GM12875 (cell line): Measurements from ENCODE around the gene CYP11A1.

ENCODE experiments used
- H3K4me3 ChIP-seq: one replicate; pipeline ENCODE4 v1.5.1; 2011; ENCODE audit warnings: low read depth, low read length, control low read depth
- TF ChIP-seq, protein P1 (sequence below): IDR thresholded peaks from 2 replicates; pipeline ENCODE4 v1.5.1; 2011; ENCODE audit warnings: low read depth, mild to moderate bottlenecking, control low read depth, inconsistent platforms, low read length, moderate library complexity, borderline replicate concordance; ENCODE audit not compliant: insufficient read depth

The CYP11A1 gene

GRCh38 chr15:74377831-74378766 lies 10.7 kb upstream of the CYP11A1 start:
- no peak overlapping the region for H3K4me3 ChIP-seq
- TF ChIP-seq, protein P1, sequence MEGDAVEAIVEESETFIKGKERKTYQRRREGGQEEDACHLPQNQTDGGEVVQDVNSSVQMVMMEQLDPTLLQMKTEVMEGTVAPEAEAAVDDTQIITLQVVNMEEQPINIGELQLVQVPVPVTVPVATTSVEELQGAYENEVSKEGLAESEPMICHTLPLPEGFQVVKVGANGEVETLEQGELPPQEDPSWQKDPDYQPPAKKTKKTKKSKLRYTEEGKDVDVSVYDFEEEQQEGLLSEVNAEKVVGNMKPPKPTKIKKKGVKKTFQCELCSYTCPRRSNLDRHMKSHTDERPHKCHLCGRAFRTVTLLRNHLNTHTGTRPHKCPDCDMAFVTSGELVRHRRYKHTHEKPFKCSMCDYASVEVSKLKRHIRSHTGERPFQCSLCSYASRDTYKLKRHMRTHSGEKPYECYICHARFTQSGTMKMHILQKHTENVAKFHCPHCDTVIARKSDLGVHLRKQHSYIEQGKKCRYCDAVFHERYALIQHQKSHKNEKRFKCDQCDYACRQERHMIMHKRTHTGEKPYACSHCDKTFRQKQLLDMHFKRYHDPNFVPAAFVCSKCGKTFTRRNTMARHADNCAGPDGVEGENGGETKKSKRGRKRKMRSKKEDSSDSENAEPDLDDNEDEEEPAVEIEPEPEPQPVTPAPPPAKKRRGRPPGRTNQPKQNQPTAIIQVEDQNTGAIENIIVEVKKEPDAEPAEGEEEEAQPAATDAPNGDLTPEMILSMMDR, result no peak

DNA sequence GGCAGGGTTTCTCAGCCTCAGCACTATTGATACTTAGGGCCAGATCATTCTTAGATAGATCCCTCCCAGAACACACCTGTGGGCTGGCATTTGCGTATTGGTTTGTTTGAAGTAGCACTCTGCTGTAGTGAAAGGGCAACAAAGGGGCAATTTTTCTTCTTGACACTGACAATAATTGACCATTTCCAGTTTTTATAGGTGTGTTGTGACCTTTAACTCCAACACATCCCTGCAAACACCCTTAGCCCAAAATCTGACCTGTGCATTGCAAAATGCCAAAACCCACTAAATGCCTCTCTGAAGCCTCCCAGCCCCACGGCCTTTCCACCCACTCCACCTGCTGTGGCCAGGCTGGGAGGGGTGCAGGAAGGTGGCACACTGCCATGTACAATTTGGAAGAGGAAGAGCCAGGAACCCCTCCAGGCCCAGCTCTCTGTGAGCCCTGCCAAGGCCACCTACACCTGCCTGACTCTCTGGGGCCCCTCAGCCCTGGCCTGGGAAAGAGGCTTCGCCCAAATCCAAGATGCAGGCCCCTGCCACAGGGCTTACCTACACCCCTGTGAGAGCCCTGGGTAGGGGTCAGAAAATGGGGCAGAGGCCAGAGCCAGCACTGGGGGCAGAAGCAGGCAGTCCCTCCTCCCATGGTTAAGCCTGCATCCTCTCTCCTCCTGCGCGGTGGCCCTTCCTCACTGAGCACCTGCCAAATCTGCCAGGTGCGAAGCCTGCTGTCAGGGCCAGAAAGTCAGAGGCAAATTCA lies 9.6 kb upstream of the CYP11A1 start:
- TF ChIP-seq, protein P1, result no peak
- H3K4me3 ChIP-seq, result no peak overlapping the region

DNA sequence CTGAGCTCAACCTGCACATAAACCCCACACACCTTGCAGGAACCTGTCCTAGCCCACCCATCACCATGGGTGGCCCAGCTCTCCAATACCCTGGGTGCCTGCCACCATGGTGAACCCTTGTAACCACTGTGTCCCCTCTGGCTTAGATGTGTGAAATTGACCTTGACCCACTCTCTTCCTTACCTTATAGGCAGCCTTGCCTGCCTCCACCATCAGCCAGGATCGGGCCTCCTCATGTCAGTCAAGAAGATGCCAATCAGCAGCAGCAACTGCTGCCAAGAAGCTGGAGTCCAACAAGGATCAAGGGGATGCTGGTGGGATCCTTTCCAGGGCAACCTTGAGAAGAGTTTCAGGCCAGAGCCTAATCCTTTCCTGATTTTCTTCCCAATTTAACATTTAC lies 8.8 kb upstream of the CYP11A1 start:
- no peak overlapping the region for H3K4me3 ChIP-seq
- TF ChIP-seq, protein P1, result no peak

GRCh38 chr15:74375303-74375693 lies 7.9 kb upstream of the CYP11A1 start:
- TF ChIP-seq, protein P1, result peak; percentile 77
- H3K4me3 ChIP-seq, result no peak overlapping the region

DNA sequence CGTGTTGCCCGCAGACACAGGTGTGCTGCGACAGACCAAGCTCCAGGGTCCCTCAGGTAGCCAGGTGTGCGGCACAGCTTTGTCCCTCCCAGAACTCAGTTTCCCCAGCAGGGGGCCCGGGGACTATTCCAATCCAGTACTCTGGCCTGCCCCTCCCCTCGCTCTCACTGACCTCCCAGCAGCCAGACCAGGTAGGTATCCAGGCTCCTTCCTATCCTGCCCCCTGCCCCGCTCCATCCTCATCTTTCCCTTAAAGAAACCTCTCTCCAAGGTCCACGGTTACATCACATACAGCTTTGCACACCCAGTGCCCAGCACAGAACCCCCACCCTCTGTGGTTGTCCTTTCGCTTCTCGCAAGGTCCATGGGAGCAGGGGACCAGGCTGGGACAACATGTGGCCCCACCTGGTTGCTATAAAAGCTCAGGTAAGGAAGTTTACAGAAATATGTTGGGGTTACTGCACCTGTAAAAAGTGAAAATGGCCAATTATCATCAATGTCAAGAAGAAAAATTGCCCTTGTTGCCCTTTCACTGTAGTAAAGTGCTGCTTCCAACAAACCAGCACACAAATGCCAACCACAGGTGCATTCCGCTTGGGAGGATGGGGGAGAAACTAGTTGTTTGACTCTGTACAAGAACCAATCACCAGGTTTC lies 7.3 kb upstream of the CYP11A1 start:
- TF ChIP-seq, protein P1, result peak; percentile 13; the same call in 1 of the 2 replicates
- H3K4me3 ChIP-seq, result no peak overlapping the region

DNA sequence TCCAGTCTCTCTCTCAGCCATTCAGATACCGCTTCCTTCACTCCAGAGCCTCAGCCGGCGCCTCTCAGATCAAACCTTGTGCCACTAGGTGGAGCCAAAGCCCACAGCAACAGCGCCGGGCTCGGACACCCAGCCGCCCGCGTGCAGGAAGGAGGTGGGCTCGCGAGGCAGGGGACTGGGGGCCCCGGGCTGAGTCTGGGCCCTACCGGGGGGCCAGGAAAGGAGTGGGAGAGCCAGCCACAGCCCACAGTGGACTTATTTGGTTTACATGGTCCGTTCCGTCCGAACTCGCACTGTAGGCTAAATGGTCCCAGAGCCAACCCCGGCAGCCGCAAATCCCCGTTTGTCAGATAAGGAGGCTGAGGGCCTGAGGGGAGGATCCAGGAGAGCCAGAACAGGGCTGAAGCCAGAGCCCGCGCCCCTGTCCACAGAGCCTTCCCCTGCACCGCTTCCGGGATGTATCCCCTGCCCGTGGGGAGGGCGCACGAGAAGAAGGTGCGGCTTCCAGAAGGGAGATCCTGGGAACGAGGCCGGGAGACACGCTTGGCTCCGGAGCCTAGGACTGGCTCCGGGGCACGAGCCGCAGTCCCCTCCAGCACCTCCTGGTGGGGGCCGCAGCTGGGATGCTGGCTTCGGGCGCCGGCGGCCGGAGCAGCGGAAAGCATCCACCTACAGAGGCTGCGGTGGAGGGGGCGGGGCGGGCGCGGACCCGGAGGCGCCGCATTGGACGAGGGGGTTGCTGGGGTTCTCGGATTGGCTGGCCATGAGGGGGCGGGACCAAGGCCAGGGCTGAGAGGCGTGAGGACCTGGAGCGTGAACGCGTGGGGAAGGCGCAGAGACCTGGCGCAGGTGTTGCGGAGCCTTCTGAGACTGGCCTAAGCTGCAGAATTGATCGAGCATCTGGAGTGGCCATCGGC lies 6.5 kb upstream of the CYP11A1 start:
- H3K4me3 ChIP-seq, result peak overlapping the region; percentile 60
- TF ChIP-seq, protein P1, result peak; percentile 81
